Hematopoietic multipotent progenitor cell treated with erythropoietin and hydrocortisone succinate and interleukin-3 and kit ligand, for 17 days (in vitro differentiated cells): ENCODE measurements around the gene AP2B1.
"Not testable (repeated sequence)": the region's sequence is repeated elsewhere in the genome, so short reads cannot be mapped to it uniquely, and the experiment has no call there.

ENCODE experiments used
- DNase-seq: peaks from one replicate; pipeline ENCODE4 v3.0.0-alpha.2; 2015; ENCODE audit warnings: low spot score

The AP2B1 gene

DNA sequence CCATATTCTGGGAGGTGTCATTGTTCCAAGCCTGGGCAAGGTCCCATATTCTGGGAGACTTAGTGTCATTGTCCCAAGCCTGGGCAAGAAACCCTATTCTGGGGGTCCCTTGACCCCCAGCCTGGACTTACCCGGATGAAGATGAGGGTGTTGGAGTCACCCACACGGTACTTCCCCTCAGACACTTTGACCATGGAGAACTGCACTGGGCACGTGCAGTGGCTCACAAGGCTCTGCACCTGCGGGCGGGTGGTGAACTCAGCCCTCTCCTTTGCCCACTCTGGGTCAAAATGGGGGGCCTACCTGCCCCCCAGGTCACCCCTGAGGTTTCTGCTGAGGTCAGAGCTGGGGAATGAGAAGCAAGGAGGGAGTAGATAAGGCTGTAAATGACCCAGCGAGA, 161.9 kb downstream of the AP2B1 start:
- DNase-seq: no peak

DNA sequence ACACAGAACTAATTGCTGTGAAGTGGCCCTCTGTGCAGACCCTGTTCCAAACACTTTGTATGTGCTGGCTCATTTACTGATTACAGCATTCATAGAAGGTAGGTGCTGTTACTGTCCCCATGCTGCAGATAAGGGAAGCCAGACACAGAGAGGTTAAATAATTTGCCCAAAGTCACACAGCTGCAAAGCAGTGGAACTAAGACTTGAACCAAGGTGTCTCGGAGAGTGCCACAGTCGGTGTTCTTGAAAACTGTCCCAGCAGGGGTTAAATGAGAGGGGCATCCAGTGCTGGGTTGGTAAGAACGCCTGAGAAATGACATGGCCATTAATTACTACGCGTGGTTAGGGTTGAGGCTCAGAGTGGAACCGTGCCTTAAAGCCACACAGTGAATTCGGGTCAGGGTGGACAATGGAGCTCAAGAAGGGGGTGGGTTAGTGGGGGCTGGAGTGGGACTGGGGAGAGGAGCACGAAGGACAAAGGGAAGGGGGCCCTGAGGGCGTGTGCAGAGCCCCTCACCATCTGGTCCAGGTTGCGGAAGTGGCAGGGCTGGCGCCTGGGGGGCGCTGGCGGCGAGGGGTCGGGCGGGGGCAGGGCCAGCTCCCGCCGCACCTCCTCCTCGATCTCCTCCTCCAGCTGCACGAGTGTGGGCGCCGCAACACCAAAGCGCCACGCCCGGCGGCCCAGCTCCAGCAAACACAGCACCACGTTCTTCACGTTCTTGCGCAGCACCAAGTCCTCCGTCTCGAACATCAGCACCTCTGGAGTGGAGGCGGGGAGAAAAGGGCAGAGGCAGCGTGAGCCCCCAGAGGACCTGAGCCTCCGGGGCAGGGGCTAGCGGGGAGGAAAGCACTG, 162.7 kb downstream of the AP2B1 start:
- DNase-seq: no peak

DNA sequence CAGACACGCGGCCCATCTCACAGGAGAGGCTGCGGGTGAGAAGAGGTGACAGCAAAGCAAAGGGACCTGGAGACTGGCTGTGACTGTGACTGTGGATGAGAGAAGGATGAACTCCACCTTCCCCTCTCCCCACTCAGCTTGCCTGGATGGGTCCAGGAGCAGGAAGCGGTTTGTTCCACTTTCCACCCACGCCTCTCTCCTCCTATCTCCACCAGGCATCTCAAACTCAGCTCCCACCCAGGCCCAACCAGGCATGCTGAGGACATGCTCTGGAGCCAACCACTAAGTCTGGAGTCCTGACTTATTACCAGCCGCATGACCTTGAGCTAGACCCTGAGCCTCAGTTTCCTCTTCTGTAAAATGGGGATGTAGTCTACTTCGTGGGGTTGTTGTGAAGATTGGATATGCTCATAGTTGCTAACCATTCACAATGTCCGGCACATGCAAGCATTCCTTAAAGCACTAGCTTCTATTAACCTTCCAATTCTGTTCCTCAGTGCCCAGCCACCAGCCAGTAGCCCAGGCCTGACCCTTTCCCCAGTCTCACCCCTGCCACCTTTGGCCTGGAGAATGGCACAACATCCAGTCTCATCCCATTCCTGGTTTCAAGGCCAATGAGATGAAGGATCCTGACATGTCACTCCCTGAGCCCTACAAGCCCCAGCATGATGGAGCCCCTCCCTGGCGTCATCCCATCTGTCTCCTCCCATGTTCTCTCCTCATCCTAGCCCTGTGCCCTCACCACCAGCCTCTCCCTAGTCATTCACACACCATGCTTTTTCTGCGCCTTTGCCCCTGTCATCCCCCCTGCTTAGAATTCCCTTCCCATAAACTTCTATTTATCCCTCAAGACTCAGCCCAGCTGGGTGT, 163.6 kb downstream of the AP2B1 start:
- DNase-seq: no peak

DNA sequence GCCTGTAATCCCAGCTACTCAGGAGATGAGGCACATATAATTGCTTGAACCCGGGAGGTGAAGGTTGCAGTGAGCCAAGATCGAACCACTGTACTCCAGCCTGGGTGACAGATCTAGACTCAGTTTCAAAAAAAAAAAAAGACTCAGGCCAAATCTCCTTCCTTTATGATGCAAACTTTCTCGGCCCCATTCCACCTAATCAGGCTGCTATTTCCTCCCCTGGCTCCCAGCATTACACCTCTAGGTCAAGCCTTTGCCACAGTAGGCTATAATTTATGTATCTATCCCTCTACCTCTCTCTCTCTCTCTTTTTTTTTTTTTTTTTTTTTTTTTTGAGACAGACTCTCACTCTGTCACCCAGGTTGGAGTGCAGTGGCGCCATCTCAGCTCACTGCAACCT, 164.4 kb downstream of the AP2B1 start:
- DNase-seq: not testable (repeated sequence)

DNA sequence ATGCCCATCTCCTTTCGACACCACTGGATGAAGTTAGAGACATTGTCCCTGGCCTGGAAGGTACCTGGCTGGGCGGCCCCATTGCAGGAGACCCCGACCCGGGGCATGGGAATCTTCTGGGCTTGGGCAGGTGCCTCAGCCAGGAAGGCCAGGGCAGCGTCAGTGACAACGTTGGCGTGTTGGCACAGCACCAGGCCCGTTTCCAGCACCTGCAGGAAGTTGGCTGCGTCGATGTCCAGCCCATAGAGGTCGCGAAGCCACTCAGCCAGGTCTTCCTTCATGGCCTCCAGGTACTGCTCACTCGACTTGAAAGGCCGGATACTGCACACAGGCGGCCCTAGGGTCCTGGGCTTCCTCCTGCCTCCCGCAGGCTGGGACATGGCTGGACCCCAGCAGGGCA, 165.3 kb downstream of the AP2B1 start:
- no peak for DNase-seq

DNA sequence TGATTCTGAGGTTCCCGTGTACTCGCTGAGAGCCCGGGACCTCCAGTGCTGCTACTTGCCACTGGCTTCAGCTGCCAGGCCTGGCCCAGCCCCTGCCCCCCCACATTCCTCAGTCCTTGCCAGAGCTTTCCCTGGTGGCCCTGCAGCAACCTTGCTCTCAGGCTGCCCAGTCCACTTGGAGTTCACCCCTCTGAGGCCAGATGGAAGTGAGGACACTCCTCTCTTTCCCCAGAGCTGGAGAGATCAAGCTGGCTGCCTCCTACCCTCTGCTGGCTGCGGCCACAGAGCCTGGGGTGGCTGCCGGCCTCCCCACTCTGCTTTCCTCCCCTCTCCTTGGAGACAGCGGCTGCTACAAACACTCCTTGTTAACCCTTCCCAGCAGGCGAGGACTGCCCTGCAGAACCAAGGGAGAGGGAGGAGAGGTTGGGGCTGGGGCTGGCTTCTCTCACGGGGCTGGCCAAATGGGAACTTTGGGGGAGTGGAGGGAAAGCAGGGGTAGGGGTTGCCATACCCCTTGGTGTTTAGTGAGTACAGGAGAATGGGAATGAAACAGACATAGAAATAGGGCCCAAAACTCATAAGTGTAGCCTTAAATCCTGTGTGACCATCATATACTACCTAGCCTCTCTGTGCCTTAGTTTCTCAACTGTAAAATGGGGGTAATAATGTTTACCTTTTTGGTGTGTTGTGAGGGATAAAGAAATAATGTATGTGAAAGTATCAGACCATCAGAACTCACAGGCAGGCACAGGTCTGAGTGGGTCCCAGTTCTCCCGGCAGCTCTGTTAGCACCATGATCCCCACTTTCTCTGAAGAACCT, 166.0 kb downstream of the AP2B1 start, which contains the start of gene GAS2L2:
Gene GAS2L2 (minus strand): TSS at position 295 of the 820 bp plus-strand sequence. CDS start 389 bp downstream, outside the sequence.
- DNase-seq: no peak

DNA sequence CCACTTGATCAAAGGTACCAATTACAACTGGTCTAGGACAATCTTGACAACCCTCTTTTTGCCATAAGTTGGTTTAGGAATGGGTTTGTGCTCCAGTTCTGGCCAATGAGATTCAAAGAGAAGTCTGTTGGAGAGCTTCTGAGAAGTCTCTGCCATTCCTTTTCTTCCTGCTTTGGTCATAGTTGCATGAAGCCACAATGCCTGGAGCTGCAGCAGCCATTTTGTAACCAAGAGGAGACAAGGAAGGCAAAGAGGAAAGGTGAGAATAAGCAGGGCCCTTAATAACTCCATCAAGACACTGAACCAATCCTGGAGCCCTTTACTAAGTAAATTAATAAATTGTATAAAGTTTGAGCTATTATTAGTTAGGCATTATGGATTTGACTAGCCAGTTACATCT, 170.1 kb downstream of the AP2B1 start:
- no peak for DNase-seq

DNA sequence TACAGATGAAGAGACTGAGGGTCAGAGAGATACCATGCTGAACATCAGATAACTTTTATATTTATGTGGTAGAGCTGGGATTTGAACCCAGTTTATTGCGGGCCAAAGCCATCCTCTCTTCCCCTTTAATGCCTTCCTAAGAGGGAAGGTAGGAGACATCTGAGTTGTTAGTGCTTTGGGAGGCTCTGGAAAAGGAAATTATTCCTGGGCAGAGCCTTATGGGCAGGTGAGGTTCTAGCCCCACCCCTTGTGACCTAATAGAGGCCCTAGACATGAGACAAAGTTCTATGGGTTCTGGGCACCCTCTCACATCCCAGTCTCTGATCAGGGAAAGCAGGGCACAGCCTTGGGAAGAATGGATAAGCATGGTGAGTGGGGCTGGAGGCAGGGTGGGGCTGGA, 173.5 kb downstream of the AP2B1 start, which contains the start of gene C17orf50:
Gene C17orf50 (plus strand): TSS at position 301 of the 400 bp plus-strand sequence. CDS start 55 bp downstream, at position 356.
- no peak for DNase-seq

DNA sequence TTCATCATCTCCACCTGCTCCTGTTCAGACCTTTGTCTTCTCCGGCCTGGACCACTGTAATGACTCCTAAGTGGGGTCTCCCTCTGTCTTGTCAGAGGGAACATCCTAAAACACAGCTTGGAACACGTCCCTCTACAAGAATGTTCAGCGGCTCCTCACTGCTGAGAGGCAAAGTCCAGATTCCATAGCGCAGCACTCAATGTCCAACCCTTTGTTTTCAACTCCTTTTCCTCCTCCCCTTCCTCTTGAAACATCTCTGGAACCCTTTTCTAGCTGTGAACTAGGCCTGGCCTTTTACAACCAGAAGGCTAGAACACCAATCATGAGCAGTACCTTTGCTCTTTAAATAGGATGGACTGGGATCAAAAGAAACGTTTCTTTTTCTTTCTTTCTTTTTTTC, 174.5 kb downstream of the AP2B1 start:
- DNase-seq: no peak

DNA sequence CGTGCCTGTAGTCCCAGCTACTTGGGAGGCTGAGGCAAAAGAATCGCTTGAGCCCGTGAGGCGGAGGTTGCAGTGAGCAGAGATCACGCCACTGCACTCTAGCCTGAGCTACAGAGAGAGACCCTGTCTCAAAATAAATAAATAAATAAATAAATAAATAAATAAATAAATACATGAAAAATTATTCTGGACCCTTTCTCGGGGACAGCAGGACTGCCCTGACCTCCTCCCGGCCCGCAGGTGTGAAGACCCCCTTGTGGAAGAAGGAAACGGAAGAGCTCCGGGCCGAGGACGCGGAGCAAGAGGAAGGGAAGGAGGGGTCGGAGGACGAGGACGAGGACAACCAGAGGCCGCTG, 176.6 kb downstream of the AP2B1 start:
- DNase-seq: no peak

DNA sequence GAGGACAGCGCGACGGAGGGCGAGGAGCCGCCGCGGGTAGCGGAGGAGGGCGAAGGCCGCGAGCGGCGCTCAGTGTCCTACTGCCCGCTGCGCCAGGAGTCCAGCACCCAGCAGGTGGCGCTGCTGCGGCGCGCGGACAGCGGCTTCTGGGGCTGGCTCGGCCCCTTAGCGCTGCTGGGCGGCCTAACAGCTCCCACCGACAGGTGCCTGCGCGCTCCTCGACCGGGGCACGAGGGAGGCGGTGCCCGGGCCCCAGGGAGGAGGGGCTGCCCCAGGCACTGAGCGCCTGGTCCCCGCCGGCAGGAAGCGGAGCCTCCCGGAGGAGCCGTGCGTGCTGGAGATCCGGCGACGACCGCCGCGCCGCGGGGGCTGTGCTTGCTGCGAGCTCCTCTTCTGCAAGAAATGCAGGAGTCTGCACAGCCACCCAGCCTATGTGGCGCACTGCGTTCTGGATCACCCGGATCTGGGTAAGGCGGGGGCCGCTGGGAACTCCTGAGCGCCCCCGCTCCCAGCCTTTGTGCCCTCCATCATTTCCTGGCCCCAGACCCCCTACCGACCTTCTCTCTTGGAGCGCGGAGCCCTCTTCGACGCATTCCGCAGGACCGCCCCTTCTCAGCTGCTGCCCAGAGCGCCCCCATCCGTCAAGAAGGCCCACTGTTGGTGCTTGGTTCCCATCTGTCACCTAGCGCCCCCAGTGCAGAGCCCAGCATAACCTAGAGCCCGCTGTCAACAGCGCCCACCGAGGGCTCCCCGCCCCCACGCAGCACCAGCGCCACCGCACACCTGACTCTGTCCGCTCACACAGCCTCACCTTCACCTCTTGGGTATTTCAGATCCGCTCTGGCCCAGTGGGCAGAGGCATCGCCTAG, 177.2 kb downstream of the AP2B1 start:
- DNase-seq: peak; percentile 85

DNA sequence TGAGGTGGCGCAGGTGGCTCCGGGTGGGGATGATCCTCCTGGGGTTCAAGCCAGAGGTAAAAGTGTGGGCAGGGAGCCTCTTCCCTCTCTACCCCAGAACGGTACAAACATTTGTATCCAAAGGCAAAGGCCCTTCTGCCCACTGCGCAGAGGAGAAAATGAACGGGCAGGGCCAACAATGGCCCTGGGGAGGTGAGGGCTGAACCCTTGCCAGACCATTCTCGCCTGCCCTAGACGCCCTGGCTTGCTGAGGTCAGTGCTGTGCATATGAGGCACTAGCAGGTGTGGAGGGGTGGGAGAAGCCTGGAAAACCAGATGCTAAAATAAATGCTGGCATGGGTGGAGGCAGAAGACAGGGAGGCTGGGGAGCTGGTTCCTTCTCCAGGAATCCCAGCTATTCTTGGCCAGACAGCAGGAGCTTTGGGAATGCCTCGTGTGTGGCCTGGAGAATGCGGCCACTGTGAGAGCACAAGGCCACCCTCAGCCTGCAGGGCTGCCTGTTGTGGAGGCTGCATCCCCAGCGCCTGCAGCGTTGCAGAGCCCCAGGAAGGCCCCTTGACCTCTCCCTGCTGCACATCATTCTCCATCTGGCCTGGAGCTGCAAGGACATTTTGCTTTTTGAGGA, 178.1 kb downstream of the AP2B1 start:
- DNase-seq: no peak

DNA sequence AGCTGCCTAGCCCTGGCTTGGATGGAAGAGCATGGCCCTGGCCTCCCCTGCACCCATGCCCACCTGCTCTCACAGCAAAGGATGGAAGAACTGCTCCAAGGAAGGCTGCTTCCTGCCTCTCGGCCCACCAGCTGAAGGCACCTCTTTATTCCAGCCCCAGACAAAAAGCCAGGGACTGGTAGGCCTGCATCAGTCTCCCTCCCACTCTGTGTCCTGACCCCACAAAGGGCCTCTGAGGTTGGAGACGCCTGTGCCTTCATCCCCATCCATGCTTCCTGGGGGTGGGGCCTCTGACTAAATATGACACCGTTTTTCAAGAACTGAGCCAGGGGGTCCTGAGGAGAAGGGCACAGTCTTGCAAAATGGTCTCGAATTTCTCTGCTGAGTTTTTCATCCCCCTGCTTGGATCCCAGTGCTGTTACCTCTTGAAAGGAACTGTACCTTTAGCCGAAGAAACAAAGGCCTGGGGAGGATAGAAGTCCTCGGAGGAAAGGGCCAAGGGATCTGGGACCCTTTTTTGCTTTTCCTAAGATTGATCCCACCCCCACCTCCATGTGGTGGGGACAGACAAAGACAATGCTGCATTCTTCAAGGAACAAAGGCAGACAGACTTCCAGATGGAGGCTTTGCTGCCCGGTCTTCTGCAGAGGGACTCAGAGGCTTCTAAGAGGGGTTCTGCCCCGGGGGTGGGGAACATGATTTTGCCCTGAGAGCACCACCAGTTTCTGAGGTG, 178.8 kb downstream of the AP2B1 start:
- DNase-seq: no peak

DNA sequence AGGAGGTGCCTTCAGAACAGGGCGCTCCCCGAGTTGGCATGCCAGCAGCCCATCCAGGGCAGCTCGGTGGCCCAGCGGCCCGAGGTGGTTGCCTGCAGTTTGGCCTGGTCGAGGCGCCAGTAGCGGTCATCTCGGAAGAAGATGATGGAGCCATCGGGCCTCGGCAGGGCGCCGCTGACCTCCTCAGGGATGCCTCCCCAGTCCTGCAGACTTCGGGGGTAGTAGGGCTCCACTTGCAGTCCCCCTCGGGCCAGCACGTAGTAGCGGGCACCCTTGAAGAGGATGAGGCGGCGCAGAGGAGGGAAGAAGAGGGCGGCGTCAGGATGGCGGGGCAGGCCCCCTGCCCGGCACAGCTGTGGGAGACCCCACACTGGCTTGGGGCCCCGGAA, 179.4 kb downstream of the AP2B1 start:
- DNase-seq: no peak

DNA sequence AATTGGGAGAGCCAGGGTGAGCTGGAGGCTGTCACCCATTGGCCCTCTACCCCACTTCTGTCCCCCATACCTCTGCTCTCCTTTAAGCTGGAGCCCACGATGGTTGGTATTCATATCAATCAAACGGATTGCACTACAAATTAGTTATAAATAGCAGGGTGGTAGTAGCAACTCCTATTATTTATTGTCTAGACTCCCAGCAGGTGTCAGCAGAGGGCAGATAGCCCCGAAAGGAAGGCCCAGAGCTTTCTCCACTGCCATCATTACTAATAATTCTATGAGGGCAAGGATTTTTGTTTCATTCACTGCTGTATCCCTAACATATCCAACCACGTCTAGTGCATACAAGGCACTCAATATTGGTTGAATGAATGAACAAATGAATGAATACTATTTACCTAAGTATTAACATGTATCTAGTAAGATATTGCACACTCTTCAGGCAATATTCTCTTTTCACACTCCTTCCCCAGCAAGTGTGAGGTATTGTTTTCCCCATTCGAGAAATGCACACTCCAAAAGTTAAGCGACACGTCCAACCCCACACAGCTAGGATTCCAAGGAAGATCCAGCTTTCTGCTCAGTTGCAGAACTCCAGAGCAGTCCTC, 179.9 kb downstream of the AP2B1 start:
- DNase-seq: no peak

DNA sequence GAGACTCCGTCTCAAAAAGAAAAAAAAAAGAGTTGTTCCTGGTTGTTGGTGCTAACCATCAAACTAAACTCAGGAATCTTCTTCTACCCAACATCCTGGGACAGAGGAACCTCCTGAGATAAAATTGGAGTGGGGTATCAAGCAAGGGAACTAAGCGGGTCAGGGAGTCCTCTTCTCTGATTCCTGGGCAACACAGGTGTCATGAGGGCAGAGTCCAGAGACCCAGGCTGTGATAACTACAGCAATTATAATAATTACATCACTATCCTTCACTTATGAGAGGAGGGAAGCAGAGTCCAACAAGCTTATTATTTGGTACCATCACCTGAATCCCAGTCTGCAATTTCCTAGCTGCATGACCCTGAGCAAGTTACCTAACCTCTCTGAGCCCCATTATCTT, 181.7 kb downstream of the AP2B1 start:
- DNase-seq: no peak

DNA sequence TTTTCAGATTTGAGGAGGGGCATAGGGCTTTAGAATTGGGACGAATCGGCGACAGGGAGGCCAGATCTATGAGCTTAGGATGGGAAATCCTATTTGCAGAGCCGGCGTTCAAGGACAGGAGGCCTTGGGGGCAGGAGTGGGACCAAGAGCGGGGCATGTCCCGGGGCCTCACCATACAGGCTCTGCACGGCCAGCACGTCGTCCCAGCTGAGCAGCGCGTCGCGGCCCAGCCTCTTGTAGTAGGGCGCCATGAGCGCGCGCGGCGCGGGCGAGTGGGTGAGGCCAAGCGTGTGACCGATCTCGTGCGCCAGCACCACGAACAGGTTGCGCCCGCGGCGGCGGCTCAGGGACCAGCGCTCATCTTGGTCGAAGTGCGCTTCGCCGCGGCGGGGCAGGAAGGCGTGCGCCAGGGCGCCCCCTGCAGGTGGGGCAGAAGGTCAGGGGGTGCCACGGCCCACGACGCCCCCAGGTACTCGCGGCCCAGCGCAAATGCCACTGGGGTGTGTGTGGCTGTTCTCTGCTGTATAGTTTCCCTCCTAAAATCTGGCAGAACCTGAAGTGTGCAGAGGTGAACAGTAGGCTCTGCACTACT, 182.9 kb downstream of the AP2B1 start:
- DNase-seq: no peak

DNA sequence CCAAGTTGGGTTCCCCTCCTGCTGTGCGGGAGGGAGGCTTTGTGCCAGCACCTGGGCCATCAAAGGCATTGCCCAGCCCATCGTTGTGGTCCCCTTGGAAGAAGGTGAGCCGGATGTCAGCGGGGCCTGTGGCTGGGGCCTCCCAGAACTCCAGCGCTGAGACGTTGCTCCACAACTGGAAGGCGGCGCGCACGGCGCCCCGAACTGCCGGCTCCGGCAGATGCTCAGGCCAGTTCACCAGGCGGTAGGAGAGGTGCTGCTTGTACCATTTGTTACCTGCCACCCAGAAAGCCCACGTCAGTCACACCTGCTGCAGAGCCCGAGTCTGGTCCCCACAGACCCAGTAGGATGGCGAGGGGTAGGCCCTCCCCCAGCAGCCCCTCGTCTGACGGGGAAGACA, 186.0 kb downstream of the AP2B1 start:
- DNase-seq: no peak
